ENCODE results near the gene RIMS3.

- TF ChIP-seq CTCF (IDR thresholded peaks at IDR 0.05) (no peak), POLR2A (IDR thresholded peaks at IDR 0.05) (no peak)
Measured at GRCh38 chr1:40694353-40694874, 28.9 kb upstream of the RIMS3 start.
